ENCODE data around the gene SPTBN4. TPM values are rescaled to one million over a fixed set of nuclear protein-coding genes. Genes with fewer than 3 reads are reported as not detected.
A peak's percentile ranks its signal among the peaks of the same experiment; 100 is the strongest.

SPTBN4 gene
- total and polyA plus RNA-seq, 2 donors (not counting 1 experiment from before 2014, with no cell fraction given) = 0.03 to 0.67 TPM

DNA sequence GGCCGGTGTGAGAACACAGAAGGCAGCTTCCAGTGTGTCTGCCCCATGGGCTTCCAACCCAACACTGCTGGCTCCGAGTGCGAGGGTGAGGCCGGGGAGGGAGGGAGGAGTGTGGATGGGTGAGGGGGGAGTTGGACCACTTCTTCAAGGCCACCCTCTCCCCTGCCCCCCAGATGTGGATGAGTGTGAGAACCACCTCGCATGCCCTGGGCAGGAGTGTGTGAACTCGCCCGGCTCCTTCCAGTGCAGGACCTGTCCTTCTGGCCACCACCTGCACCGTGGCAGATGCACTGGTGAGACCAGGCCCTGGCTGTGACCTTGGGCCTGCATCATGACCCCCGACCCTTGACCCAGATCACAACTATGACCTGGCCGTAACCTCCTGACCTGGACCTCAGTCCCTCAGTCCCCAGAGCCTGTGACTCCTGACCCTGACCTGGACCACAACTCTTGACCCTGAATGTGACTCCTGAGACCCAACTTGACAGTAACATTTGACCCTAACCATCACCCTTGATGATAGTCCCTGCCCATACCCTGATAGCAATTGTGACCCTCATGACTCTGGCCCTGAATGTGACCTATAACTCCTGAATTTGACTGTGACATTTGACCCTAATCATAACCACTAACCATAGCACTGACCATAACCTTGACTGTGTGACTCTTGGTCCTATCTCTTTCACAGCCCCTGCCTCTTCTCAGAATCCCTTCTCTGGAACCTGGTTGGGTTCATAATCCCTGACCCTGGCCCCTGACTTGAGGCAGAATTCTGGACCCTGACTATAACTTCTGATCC, 145.3 kb downstream of the SPTBN4 start:
- Mint-ChIP-seq H3K27ac (peak overlapping the region; percentile 78), H3K9me3 (ENCODE audit: insufficient read depth) (no peaks in the 10 kb centered on the region), H3K4me1 (peaks cover 49% of the 10 kb centered on the region), H3K27me3 (no peaks in the 10 kb centered on the region), H3K4me3 (peak overlapping the region; percentile 93)
- Histone ChIP-seq H3K4me3 (ENCODE audit: control extremely low read depth in 1 of 5, extremely low read depth in 1 of 5, insufficient read depth in 1 of 5, low read depth in 2 of 5, low read length in 4 of 5) (no peak overlapping the region), H3K4me2 (replicated peaks; ENCODE audit: low read depth, low read length, poor library complexity, severe bottlenecking) (no peak overlapping the region), H3K36me3 (replicated peaks in 1 of 2; ENCODE audit: control extremely low read depth in 1 of 2, control insufficient read depth in 1 of 2, extremely low read depth in 1 of 2, insufficient read depth in 2 of 2, low read length in 1 of 2) (no peaks in the 10 kb centered on the region), H3K79me2 (ENCODE audit: control insufficient read depth, insufficient read depth, low read length) (no peaks in the 10 kb centered on the region), H3K9ac (ENCODE audit: low read length) (no peak overlapping the region), H3K9me3 (ENCODE audit: control extremely low read depth in 1 of 3, control insufficient read depth in 2 of 3, insufficient read depth in 1 of 3, low read length in 2 of 3) (peaks cover 0 to 13% (median 0%) of the 10 kb centered on the region in 3 donors), H4K20me1 (ENCODE audit: control insufficient read depth, insufficient read depth, low read length, poor library complexity, severe bottlenecking) (no peaks in the 10 kb centered on the region), H2AFZ (ENCODE audit: insufficient read depth, low read depth, low read length, poor library complexity, severe bottlenecking) (no peak overlapping the region), H3K27me3 (replicated peaks in 1 of 4; ENCODE audit: control extremely low read depth in 1 of 4, control insufficient read depth in 3 of 4, insufficient read depth in 4 of 4, low read length in 3 of 4) (no peaks in the 10 kb centered on the region), H3K27ac (ENCODE audit: low read length in 2 of 2) (no peak overlapping the region), H3K4me1 (ENCODE audit: control insufficient read depth in 2 of 2, insufficient read depth in 2 of 2, low read length in 2 of 2) (peaks cover 27 to 43% of the 10 kb centered on the region in 2 donors)
- ATAC-seq (ENCODE audit: low read depth) = no peak
- ChIA-PET CTCF (interaction anchor here (1.2 to 1.3 kb wide), 2 partner anchors 9 to 191 kb away, joined by 3 to 13 read pairs; no protein-coding TSS in a partner anchor), POLR2A (no interaction called here)
- TF ChIP-seq, protein P1, sequence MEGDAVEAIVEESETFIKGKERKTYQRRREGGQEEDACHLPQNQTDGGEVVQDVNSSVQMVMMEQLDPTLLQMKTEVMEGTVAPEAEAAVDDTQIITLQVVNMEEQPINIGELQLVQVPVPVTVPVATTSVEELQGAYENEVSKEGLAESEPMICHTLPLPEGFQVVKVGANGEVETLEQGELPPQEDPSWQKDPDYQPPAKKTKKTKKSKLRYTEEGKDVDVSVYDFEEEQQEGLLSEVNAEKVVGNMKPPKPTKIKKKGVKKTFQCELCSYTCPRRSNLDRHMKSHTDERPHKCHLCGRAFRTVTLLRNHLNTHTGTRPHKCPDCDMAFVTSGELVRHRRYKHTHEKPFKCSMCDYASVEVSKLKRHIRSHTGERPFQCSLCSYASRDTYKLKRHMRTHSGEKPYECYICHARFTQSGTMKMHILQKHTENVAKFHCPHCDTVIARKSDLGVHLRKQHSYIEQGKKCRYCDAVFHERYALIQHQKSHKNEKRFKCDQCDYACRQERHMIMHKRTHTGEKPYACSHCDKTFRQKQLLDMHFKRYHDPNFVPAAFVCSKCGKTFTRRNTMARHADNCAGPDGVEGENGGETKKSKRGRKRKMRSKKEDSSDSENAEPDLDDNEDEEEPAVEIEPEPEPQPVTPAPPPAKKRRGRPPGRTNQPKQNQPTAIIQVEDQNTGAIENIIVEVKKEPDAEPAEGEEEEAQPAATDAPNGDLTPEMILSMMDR (IDR thresholded peaks at IDR 0.05) = no peak
- no peak for TF ChIP-seq EZH2 (IDR thresholded peaks at IDR 0.05; ENCODE audit: borderline replicate concordance, insufficient read depth, low read depth, low read length, poor library complexity, severe bottlenecking)
- 93% methylated on average over 6 of the region's 10 CpGs for WGBS (ENCODE audit: insufficient coverage)
- no peak for DNase-seq
- intact Hi-C loops (cut with micrococcal nuclease) = loop anchor here (2.0 to 10.0 kb wide), 3 partner anchors 103 to 185 kb away; partner anchors contain the start of genes BLVRB, COQ8B, EGLN2 and ITPKC

Measured in B cell (primary cell).